Mucosa of rectum (tissue), 2 donors: ENCODE results near the gene GOLGA6L7.
"Not testable (repeated sequence)": the region's sequence is repeated elsewhere in the genome, so short reads cannot be mapped to it uniquely, and the experiment has no call there.

Source experiments
- H3K27ac ChIP-seq, 2 donors: one replicate each; pipeline ENCODE4 v1.7.0; 2013; ENCODE audit warnings: inconsistent platforms in 2 of 2, low read depth in 2 of 2, low read length in 2 of 2
- H3K27me3 ChIP-seq, 2 donors: one replicate each; pipeline ENCODE4 v1.7.0; 2013; ENCODE audit warnings: low read length in 2 of 2; ENCODE audit not compliant: control insufficient read depth in 2 of 2, insufficient read depth in 2 of 2
- H3K36me3 ChIP-seq, 2 donors: one replicate each; pipeline ENCODE4 v1.7.0; 2013; ENCODE audit warnings: low read length in 2 of 2; ENCODE audit not compliant: control insufficient read depth in 2 of 2, insufficient read depth in 2 of 2
- H3K4me1 ChIP-seq, 2 donors: one replicate each; pipeline ENCODE4 v1.7.0; 2013; ENCODE audit warnings: low read length in 2 of 2, mild to moderate bottlenecking in 1 of 2; ENCODE audit not compliant: control insufficient read depth in 2 of 2, insufficient read depth in 2 of 2
- H3K4me3 ChIP-seq, 2 donors: one replicate each; pipeline ENCODE4 v1.7.0; 2013; ENCODE audit warnings: low read length in 2 of 2
- H3K9ac ChIP-seq, 2 donors: one replicate each; pipeline ENCODE4 v1.7.0; 2013; ENCODE audit warnings: low read length in 2 of 2, low read depth in 1 of 2, mild to moderate bottlenecking in 1 of 2
- H3K9me3 ChIP-seq, 2 donors: one replicate each; pipeline ENCODE4 v1.7.0; 2013; ENCODE audit warnings: low read length in 2 of 2; ENCODE audit not compliant: control insufficient read depth in 2 of 2
- donor health status: healthy.
- donor health status: Normal muscosa, but diverticular disease.

GOLGA6L7 gene

GRCh38 chr15:28871168-28871567 lies 22.7 kb upstream of the GOLGA6L7 start:
- Histone ChIP-seq H3K4me1 (no peaks in the 10 kb centered on the region), H3K27ac (no peak overlapping the region), H3K27me3 (no peaks in the 10 kb centered on the region), H3K9ac (no peak overlapping the region), H3K36me3 (no peaks in the 10 kb centered on the region), H3K4me3 (no peak overlapping the region), H3K9me3 (no peaks in the 10 kb centered on the region)

GRCh38 chr15:28868744-28869345 lies 20.4 kb upstream of the GOLGA6L7 start:
- H3K4me3 ChIP-seq, result no peak overlapping the region
- H3K9ac ChIP-seq, result no peak overlapping the region
- H3K27ac ChIP-seq, result no peak overlapping the region
- no peaks in the 10 kb centered on the region for H3K9me3 ChIP-seq
- no peaks in the 10 kb centered on the region for H3K4me1 ChIP-seq
- H3K36me3 ChIP-seq, result no peaks in the 10 kb centered on the region
- no peaks in the 10 kb centered on the region for H3K27me3 ChIP-seq

GRCh38 chr15:28861589-28862293 lies 13.3 kb upstream of the GOLGA6L7 start:
- H3K9me3 ChIP-seq, H3K36me3 ChIP-seq, H3K4me3 ChIP-seq, H3K4me1 ChIP-seq, H3K9ac ChIP-seq, H3K27ac ChIP-seq, H3K27me3 ChIP-seq: not testable (repeated sequence)

GRCh38 chr15:28861031-28861534 lies 12.6 kb upstream of the GOLGA6L7 start:
- no peaks in the 10 kb centered on the region for H3K36me3 ChIP-seq
- no peaks in the 10 kb centered on the region for H3K9me3 ChIP-seq

GRCh38 chr15:28854578-28854977 lies 6.1 kb upstream of the GOLGA6L7 start:
- not testable (repeated sequence) for H3K36me3 ChIP-seq, H3K27ac ChIP-seq, H3K4me1 ChIP-seq, H3K9ac ChIP-seq, H3K4me3 ChIP-seq, H3K27me3 ChIP-seq, H3K9me3 ChIP-seq

More at GRCh38 chr15:28861031-28861534, 12.6 kb upstream of the GOLGA6L7 start:
- Histone ChIP-seq H3K27ac (no peak overlapping the region), H3K4me1 (no peaks in the 10 kb centered on the region), H3K4me3 (no peak overlapping the region), H3K9ac (no peak overlapping the region), H3K27me3 (no peaks in the 10 kb centered on the region)

GRCh38 chr15:28853654-28854053 lies 5.2 kb upstream of the GOLGA6L7 start:
- H3K36me3 ChIP-seq, H3K9ac ChIP-seq, H3K27ac ChIP-seq, H3K4me1 ChIP-seq, H3K4me3 ChIP-seq, H3K9me3 ChIP-seq, H3K27me3 ChIP-seq: not testable (repeated sequence)

GRCh38 chr15:28849766-28850165 lies 1.3 kb upstream of the GOLGA6L7 start:
- not testable (repeated sequence) for H3K4me1 ChIP-seq, H3K4me3 ChIP-seq, H3K27me3 ChIP-seq, H3K9ac ChIP-seq, H3K27ac ChIP-seq, H3K9me3 ChIP-seq, H3K36me3 ChIP-seq

GRCh38 chr15:28849271-28849670 lies 827 bp upstream of the GOLGA6L7 start:
- H3K36me3 ChIP-seq, H3K4me1 ChIP-seq, H3K9ac ChIP-seq, H3K9me3 ChIP-seq, H3K27ac ChIP-seq, H3K4me3 ChIP-seq, H3K27me3 ChIP-seq: not testable (repeated sequence)

GRCh38 chr15:28847959-28848358 lies 485 bp downstream of the GOLGA6L7 start:
- H3K27me3 ChIP-seq, H3K27ac ChIP-seq, H3K9me3 ChIP-seq, H3K9ac ChIP-seq, H3K4me3 ChIP-seq, H3K4me1 ChIP-seq, H3K36me3 ChIP-seq: not testable (repeated sequence)

- H3K9ac ChIP-seq, H3K4me1 ChIP-seq, H3K9me3 ChIP-seq, H3K27me3 ChIP-seq, H3K36me3 ChIP-seq, H3K27ac ChIP-seq, H3K4me3 ChIP-seq: not testable (repeated sequence)
These were observed 1.2 kb downstream of the GOLGA6L7 start for GRCh38 chr15:28847247-28847646.
